Peyer's patch (tissue), 4 donors: ENCODE measurements around the gene SEC14L6. TPM values are rescaled to one million over a fixed set of nuclear protein-coding genes. Genes with fewer than 3 reads are reported as not detected.

Experiments used
- DNase-seq, 3 donors: peaks; one replicate each; pipeline ENCODE4 v3.0.0-alpha.2; 2017 to 2019
- H3K27ac ChIP-seq, 4 donors: fragments of 200-600 bp; sonication (generic); one replicate each; pipeline ENCODE4 v1.5.1; 2016 to 2019
- H3K27me3 ChIP-seq, 2 donors: fragments of 200-600 bp; sonication (generic); one replicate each; pipeline ENCODE4 v1.5.1; 2019
- H3K36me3 ChIP-seq, 3 donors: fragments of 200-600 bp; sonication (generic); one replicate each; pipeline ENCODE4 v1.5.1; 2016 to 2019
- H3K4me1 ChIP-seq, 4 donors: fragments of 200-600 bp; sonication (generic); one replicate each; pipeline ENCODE4 v1.5.1; 2016 to 2019
- H3K4me3 ChIP-seq, 4 donors: fragments of 200-600 bp; sonication (generic); 1 replicate in 3 of 4; 2 replicates in 1 of 4; pipeline ENCODE4 v1.5.1; 2016 to 2019; ENCODE audit warnings: mild to moderate bottlenecking in 1 of 4
- H3K9me3 ChIP-seq, 4 donors: fragments of 200-600 bp; sonication (generic); one replicate each; pipeline ENCODE4 v1.5.1; 2016 to 2019; ENCODE audit warnings: mild to moderate bottlenecking in 1 of 4
- POLR2A ChIP-seq, 2 donors: fragments of 450-650 bp; IDR thresholded peaks; one replicate each; pipeline ENCODE4 v1.5.1; 2017; ENCODE audit warnings: antibody characterized with exemption in 2 of 2, mild to moderate bottlenecking in 2 of 2, moderate library complexity in 2 of 2
- total RNA-seq, 4 donors: library from RNA; depleted of rRNA; stranded (reverse); fragments of >200 nt; gene quantifications; one replicate each; pipeline ENCODE4 v1.1.0, GENCODE V29; 2016
- TF ChIP-seq, protein P1 (sequence below), 6 experiments: fragments of 450-650 bp in 4 of 6; fragments of 200-600 bp in 2 of 6; sonication (generic) in 1 of 6; IDR thresholded peaks; one replicate each; pipeline ENCODE4 v1.5.1; 2017 to 2019; ENCODE audit warnings: antibody characterized with exemption in 6 of 6, mild to moderate bottlenecking in 3 of 6, moderate library complexity in 1 of 6

The SEC14L6 gene
- total RNA-seq, 4 donors from 2014 or later: 0.27 TPM; not detected in 3

DNA sequence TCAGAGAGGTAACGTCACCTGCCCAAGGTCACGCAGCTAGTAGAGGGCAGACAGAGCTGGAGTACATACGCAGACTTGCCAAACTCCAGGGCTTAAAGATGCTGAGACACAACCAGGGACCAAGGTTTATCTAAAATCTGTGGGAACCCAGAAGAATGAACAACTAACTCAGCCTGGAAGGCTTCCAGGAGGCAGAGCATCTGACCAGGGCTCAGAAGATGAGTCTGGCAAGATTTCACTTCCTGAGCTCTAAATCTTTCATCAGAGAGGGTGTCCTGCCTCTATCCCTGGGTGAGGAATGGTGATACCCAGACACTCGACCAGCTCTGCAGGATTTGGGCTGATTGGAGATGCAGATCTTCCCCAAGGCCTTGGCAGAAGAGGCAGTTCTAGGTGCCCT is 18.8 kb upstream of the SEC14L6 start:
- TF ChIP-seq POLR2A (IDR thresholded peaks at IDR 0.05): no peak
- TF ChIP-seq, protein P1, sequence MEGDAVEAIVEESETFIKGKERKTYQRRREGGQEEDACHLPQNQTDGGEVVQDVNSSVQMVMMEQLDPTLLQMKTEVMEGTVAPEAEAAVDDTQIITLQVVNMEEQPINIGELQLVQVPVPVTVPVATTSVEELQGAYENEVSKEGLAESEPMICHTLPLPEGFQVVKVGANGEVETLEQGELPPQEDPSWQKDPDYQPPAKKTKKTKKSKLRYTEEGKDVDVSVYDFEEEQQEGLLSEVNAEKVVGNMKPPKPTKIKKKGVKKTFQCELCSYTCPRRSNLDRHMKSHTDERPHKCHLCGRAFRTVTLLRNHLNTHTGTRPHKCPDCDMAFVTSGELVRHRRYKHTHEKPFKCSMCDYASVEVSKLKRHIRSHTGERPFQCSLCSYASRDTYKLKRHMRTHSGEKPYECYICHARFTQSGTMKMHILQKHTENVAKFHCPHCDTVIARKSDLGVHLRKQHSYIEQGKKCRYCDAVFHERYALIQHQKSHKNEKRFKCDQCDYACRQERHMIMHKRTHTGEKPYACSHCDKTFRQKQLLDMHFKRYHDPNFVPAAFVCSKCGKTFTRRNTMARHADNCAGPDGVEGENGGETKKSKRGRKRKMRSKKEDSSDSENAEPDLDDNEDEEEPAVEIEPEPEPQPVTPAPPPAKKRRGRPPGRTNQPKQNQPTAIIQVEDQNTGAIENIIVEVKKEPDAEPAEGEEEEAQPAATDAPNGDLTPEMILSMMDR (IDR thresholded peaks at IDR 0.05): no peak
- Histone ChIP-seq H3K9me3 (no peaks in the 10 kb centered on the region), H3K4me1 (peaks cover 0 to 36% (median 3%) of the 10 kb centered on the region in 4 donors), H3K4me3 (no peak overlapping the region), H3K27me3 (no peaks in the 10 kb centered on the region), H3K27ac (peak overlapping the region in 3 of 4 donors; percentile 40 to 81 (median 81)), H3K36me3 (no peaks in the 10 kb centered on the region)
- no peak for DNase-seq

GRCh38 chr22:30564761-30565119 is 18.2 kb upstream of the SEC14L6 start:
- no peak for TF ChIP-seq POLR2A (IDR thresholded peaks at IDR 0.05)
- TF ChIP-seq, protein P1 (IDR thresholded peaks at IDR 0.05): no peak
- DNase-seq: no peak
- Histone ChIP-seq H3K4me1 (peaks cover 0 to 36% (median 3%) of the 10 kb centered on the region in 4 donors), H3K27ac (peak overlapping the region in 1 of 4 donors; percentile 81), H3K36me3 (no peaks in the 10 kb centered on the region), H3K27me3 (no peaks in the 10 kb centered on the region), H3K4me3 (no peak overlapping the region), H3K9me3 (no peaks in the 10 kb centered on the region)

DNA sequence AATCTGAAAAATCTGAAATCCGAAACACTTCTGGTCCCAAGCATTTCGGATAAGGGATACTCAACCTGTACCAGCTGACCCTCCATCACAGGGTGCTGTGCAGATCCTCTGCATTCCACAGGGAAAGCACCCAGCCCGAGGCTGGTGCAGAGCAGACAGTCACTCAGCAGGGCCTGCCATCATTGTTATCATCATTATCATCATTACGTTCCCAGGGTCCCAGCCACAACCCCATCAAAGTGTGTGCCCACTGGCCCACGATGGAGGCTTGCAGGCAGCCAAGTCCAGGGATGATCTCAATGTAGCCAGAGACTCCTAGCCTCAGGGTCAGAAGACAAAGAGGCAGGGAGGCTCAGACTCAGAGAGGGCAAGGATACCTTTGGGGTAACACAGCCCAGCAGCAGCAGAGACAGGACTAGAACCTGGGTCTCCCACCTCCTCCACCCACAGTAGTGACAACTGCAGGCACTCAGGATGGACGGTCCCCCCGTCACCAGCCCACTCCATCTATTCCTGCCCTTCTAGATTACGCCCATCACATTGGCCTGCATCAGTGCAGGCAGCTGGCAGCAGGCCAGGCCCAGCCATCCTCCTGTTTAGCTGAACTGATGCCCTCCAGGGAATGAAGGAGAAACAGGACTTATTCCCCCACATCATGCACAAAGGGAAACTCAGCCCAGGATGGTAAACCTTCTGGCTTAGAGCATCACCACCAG is 17.7 kb upstream of the SEC14L6 start:
- H3K27me3 ChIP-seq: no peaks in the 10 kb centered on the region
- H3K36me3 ChIP-seq: no peaks in the 10 kb centered on the region
- no peaks in the 10 kb centered on the region for H3K9me3 ChIP-seq
- no peak for DNase-seq
- H3K4me3 ChIP-seq: no peak overlapping the region
- no peak overlapping the region for H3K27ac ChIP-seq
- peaks cover 0 to 36% (median 3%) of the 10 kb centered on the region in 4 donors for H3K4me1 ChIP-seq
- TF ChIP-seq, protein P1 (IDR thresholded peaks at IDR 0.05): no peak
- TF ChIP-seq POLR2A (IDR thresholded peaks at IDR 0.05): no peak

GRCh38 chr22:30562366-30562765 is 15.8 kb upstream of the SEC14L6 start:
- H3K9me3 ChIP-seq: no peaks in the 10 kb centered on the region

DNA sequence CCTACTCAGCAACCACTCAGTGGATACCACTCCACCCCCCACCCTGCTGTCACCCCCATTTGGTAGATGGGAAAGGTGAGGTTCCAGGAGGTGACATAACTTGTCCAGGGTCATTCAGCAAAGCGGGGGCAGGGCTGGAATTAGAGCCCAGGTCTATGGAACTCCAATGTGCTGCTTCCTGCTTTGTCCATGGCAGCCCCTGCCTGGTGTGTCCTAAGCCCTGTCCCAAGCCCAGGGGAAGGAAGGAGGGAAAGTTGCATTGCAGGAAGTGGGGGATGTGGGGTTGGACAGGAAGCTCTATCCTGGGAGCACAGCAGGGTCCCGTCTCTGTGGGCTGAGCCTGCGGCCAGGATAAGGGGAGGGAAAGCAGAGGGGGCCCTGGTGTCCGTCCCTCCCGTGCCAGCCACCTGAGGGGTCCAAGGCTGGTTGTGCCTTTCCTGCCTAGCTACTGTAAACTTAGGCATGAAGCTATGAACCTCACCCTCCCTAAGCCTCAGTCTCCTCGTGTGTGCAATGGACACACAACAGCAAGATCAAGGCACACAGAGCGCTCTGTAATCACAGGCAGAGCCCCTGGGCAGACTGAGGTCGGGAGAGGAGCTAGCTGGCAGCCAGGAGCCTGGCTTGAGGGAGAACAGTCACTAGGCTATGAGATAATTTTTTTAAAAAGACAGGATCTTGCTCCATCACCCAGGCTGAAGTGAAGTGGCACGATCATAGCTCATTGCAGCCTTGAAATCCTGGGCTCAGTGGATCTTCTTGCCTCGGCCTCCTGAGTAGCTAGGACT is 15.1 kb upstream of the SEC14L6 start:
- Histone ChIP-seq H3K4me3 (no peak overlapping the region), H3K36me3 (peaks cover 0 to 6% (median 0%) of the 10 kb centered on the region in 3 donors), H3K27me3 (no peaks in the 10 kb centered on the region), H3K9me3 (no peaks in the 10 kb centered on the region), H3K27ac (peak overlapping the region in 2 of 4 donors; percentile 44 to 67), H3K4me1 (peaks cover 0 to 20% (median 3%) of the 10 kb centered on the region in 4 donors)
- no peak for DNase-seq
- TF ChIP-seq, protein P1 (IDR thresholded peaks at IDR 0.05): no peak
- no peak for TF ChIP-seq POLR2A (IDR thresholded peaks at IDR 0.05)

More at GRCh38 chr22:30562366-30562765, 15.8 kb upstream of the SEC14L6 start:
- H3K4me3 ChIP-seq: no peak overlapping the region
- peaks cover 0 to 27% (median 3%) of the 10 kb centered on the region in 4 donors for H3K4me1 ChIP-seq
- peaks cover 0 to 1% (median 0%) of the 10 kb centered on the region in 3 donors for H3K36me3 ChIP-seq
- DNase-seq: peak in 2 of 3 donors; percentile 82 to 89
- peak in 1 of 2 donors; percentile 35 for TF ChIP-seq POLR2A (IDR thresholded peaks at IDR 0.05)
- TF ChIP-seq, protein P1 (IDR thresholded peaks at IDR 0.05): no peak
- no peaks in the 10 kb centered on the region for H3K27me3 ChIP-seq
- H3K27ac ChIP-seq: peak overlapping the region in 2 of 4 donors; percentile 54 to 72
